ENCODE measurements around the gene NPL.

The NPL gene, protein sequence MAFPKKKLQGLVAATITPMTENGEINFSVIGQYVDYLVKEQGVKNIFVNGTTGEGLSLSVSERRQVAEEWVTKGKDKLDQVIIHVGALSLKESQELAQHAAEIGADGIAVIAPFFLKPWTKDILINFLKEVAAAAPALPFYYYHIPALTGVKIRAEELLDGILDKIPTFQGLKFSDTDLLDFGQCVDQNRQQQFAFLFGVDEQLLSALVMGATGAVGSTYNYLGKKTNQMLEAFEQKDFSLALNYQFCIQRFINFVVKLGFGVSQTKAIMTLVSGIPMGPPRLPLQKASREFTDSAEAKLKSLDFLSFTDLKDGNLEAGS

DNA sequence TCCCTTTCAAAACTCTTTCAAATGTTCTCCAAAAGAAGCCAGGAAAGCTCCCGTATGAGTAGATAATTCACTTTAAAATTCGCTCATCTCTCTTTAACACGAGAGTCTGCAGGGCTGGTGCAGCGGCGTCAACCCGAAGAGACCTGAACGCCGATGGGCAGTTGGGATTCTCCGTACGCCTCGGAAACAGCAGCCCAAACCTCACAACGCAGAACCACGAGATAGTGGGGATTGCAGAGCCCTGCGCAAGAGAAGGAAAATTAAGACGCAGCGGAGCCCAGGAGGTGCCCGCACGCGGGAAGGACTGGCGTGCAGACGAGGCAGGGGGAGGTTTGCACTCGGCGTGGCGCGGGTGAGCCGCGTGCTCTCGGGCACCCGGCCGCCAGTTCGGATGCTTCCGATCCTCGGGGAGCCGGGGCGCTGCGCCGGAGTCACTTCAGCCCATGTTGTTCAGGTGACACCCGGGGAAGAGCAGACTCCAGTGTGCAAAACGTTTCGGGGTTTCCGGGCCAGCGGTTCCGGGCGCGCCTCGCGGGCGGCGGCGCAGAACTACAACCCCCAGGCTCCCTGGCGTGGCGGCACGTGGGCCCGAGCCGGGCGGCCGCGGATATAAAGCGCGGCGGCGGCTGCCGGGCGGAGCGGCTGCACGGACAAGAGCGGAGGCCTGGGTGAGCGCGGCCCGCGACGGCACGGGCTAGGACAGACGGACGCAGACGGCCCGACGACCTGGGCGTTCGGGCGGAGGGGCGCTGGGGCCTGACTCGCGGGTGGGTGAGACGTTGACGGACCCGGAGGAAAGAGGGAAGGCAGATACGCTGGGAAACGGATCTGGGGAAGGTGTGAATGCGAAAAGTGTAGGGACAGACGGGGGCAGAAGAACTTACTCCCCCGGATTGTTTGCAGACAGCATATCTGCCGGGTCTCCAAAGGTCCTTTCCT is at the start of gene NPL:
TSS of gene NPL (plus strand) at position 636 of the 939 bp plus-strand sequence. CDS start 4,599 bp downstream, outside the sequence.
- Histone ChIP-seq H3K9ac (ENCODE audit: low read length in 5 of 5) (peak within 1 kb of the TSS; percentile 48 to 87 (median 78)), H3K27me3 (ENCODE audit: control insufficient read depth in 5 of 5, insufficient read depth in 4 of 5, low read length in 5 of 5) (no peaks in the 10 kb centered on the region), H3K4me3 (ENCODE audit: low read depth in 1 of 5, low read length in 5 of 5) (peak within 1 kb of the TSS; percentile 77 to 82 (median 80)), H3K27ac (ENCODE audit: low read depth, low read length) (no peak within 1 kb of the TSS), H3K9me3 (ENCODE audit: control insufficient read depth in 5 of 5, low read length in 5 of 5) (no peaks in the 10 kb centered on the region), H3K4me1 (ENCODE audit: control insufficient read depth in 5 of 5, insufficient read depth in 5 of 5, low read length in 5 of 5) (peaks cover 0 to 15% (median 14%) of the 10 kb centered on the region in 5 donors), H3K36me3 (ENCODE audit: control insufficient read depth in 5 of 5, insufficient read depth in 5 of 5, low read length in 5 of 5) (peaks cover 0 to 4% (median 2%) of the 10 kb centered on the region in 5 donors)

DNA sequence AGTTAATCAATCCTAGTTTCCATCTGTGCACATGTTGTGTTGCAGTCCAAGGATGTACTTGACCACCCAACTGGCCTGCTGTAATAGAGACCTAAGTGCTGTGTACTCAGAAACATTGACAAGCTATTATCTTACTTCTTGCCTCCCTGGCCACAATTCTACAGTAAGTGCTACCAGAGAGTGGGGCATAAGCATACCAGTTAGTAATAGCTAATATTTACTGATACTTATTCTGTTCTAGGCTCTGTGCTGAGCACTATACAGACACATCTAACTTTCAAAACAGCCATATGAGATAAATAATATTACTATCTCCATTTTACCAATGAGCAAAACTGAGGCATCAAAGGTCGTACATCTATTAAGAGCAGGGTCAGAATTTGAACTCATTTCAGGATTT is 49.5 kb upstream of the NPL start:
- Histone ChIP-seq H3K9me3 (ENCODE audit: control insufficient read depth in 5 of 5, low read length in 5 of 5) (peaks cover 0 to 8% (median 2%) of the 10 kb centered on the region in 5 donors), H3K4me3 (ENCODE audit: low read depth in 1 of 5, low read length in 5 of 5) (no peak overlapping the region), H3K36me3 (ENCODE audit: control insufficient read depth in 5 of 5, insufficient read depth in 5 of 5, low read length in 5 of 5) (no peaks in the 10 kb centered on the region), H3K27ac (ENCODE audit: low read depth, low read length) (no peak overlapping the region), H3K9ac (ENCODE audit: low read length in 5 of 5) (no peak overlapping the region), H3K27me3 (ENCODE audit: control insufficient read depth in 5 of 5, insufficient read depth in 4 of 5, low read length in 5 of 5) (no peaks in the 10 kb centered on the region), H3K4me1 (ENCODE audit: control insufficient read depth in 5 of 5, insufficient read depth in 5 of 5, low read length in 5 of 5) (no peaks in the 10 kb centered on the region)

DNA sequence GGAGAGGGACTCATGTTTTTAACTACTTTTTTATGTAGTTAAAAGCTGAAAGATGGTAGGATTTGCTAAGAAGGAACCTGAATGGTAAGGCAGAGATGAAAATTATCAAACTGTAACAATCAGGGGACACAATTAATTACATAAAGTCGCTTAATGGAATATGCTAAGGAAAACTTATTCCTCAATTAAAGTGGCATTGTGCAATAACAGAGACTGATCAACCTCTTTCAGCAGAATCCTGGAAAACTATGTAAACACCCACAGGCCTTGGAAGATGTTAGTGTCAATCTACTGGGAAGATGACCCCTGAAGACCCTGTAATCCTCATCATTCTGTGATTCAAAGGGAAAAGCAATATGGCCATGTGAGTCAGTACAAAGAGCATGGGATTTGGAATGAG is 46.8 kb upstream of the NPL start:
- H3K27ac ChIP-seq (ENCODE audit: low read depth, low read length) = no peak overlapping the region
- H3K4me3 ChIP-seq (ENCODE audit: low read depth in 1 of 5, low read length in 5 of 5) = no peak overlapping the region
- H3K4me1 ChIP-seq (ENCODE audit: control insufficient read depth in 5 of 5, insufficient read depth in 5 of 5, low read length in 5 of 5) = no peaks in the 10 kb centered on the region
- H3K9me3 ChIP-seq (ENCODE audit: control insufficient read depth in 5 of 5, low read length in 5 of 5) = no peaks in the 10 kb centered on the region
- no peak overlapping the region for H3K9ac ChIP-seq (ENCODE audit: low read length in 5 of 5)
- H3K36me3 ChIP-seq (ENCODE audit: control insufficient read depth in 5 of 5, insufficient read depth in 5 of 5, low read length in 5 of 5) = no peaks in the 10 kb centered on the region
- H3K27me3 ChIP-seq (ENCODE audit: control insufficient read depth in 5 of 5, insufficient read depth in 4 of 5, low read length in 5 of 5) = no peaks in the 10 kb centered on the region

DNA sequence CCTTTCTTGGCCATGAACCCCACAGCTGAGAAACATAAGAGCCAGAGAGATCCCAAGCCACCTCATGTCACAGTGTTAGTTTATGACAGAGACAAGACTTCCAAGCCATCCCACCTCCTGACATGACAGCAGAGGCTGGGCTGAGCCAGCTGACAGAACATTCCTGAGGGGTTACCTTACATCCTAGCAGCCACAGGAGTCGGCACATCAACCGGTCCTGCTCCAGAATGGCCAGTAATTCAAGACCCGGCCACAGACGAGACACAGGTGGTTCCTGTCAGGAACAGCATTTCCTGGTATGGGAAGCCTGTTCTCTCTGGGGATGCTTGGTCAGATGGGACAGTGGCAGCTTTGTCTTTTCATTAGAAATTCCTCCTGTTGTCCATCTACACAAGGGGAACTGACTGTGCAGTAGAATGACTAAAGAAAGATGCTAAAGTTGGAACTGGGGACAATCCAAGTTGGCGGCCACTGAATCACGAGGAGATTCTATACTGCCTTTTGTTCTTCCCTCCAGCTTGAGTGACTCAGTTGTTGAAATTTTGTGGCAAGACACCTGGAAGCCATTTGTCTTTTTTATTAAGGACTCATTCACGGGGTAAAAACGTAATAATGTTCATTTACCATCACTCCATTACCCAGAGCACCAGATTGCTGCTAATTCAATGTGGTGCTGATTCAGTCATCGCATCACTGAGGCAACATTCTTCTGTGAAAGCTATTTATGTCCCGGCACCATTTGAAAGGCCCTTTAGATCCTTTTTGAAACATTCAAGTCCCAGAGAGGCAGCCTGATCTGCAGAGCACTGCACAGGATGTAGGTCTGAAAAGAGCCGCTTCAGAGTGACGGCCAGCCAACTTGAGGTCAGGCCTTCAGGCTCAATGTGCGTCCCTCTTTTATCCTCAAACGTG is 37.2 kb upstream of the NPL start:
- Histone ChIP-seq H3K9ac (ENCODE audit: low read length in 5 of 5) (no peak overlapping the region), H3K27me3 (ENCODE audit: control insufficient read depth in 5 of 5, insufficient read depth in 4 of 5, low read length in 5 of 5) (peaks cover 0 to 6% (median 2%) of the 10 kb centered on the region in 5 donors), H3K9me3 (ENCODE audit: control insufficient read depth in 5 of 5, low read length in 5 of 5) (no peaks in the 10 kb centered on the region), H3K4me3 (ENCODE audit: low read depth in 1 of 5, low read length in 5 of 5) (no peak overlapping the region), H3K27ac (ENCODE audit: low read depth, low read length) (no peak overlapping the region), H3K4me1 (ENCODE audit: control insufficient read depth in 5 of 5, insufficient read depth in 5 of 5, low read length in 5 of 5) (peaks cover 0 to 12% (median 0%) of the 10 kb centered on the region in 5 donors), H3K36me3 (ENCODE audit: control insufficient read depth in 5 of 5, insufficient read depth in 5 of 5, low read length in 5 of 5) (no peaks in the 10 kb centered on the region)

DNA sequence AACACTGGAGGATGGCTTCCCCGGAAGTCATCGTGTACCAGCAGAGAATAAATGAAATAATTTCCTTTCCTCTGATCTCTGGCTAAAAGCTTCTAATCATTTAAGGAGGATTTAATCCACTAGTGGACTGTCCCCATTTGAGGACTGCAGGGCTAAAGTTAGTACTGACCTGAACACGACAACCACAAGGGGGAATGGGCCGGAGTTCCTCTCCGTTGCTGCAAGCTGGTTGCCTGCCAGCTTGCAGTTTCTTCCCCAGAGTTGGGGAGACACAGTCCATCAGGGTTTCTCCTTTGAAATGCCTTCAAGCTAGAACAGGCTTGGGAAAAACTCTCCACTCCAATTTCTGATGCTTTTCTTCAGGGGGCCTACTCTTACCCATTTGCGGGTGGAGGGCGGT is 35.5 kb upstream of the NPL start:
- H3K9ac ChIP-seq (ENCODE audit: low read length in 5 of 5) = no peak overlapping the region
- H3K36me3 ChIP-seq (ENCODE audit: control insufficient read depth in 5 of 5, insufficient read depth in 5 of 5, low read length in 5 of 5) = no peaks in the 10 kb centered on the region
- no peak overlapping the region for H3K27ac ChIP-seq (ENCODE audit: low read depth, low read length)
- H3K9me3 ChIP-seq (ENCODE audit: control insufficient read depth in 5 of 5, low read length in 5 of 5) = no peaks in the 10 kb centered on the region
- H3K4me1 ChIP-seq (ENCODE audit: control insufficient read depth in 5 of 5, insufficient read depth in 5 of 5, low read length in 5 of 5) = peaks cover 0 to 12% (median 0%) of the 10 kb centered on the region in 5 donors
- H3K27me3 ChIP-seq (ENCODE audit: control insufficient read depth in 5 of 5, insufficient read depth in 4 of 5, low read length in 5 of 5) = peaks cover 0 to 6% (median 2%) of the 10 kb centered on the region in 5 donors
- no peak overlapping the region for H3K4me3 ChIP-seq (ENCODE audit: low read depth in 1 of 5, low read length in 5 of 5)

DNA sequence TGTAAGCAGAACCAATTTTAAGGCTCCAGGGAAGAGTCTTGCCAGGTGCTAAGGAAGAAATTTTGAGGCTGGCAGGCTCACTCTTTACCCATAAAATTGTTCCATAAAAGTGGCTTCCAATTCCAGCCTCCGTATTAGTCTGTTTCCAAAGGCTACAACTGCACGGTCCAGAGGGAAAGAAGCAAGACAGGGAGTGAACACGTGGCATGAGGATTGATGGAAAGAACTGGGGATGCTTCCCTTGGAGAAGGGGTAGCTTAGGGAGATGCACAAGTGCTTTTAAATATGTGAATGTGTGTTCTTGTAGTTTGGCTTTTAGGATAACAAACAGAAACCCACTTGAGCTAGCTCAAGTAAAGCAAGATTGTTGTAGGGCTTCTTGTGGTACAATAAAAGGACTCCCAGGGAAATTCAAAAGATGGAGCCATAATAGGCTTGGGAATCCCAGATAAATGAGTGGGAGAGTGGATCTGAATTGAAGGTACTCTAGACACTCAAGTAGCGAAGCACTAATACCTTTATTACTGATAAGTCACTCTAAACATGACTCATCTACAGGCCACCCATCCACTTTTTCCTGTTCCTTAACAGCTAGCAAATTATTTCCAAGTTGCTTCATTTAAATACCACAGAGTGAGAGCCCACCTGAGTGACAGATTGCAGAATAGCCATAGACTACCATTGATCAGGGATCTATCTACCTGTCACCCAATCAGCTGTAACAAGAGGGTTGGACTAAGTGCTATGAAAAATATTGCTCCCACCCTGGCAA is 34.8 kb upstream of the NPL start:
- H3K9me3 ChIP-seq (ENCODE audit: control insufficient read depth in 5 of 5, low read length in 5 of 5) = no peaks in the 10 kb centered on the region
- peaks cover 0 to 12% (median 0%) of the 10 kb centered on the region in 5 donors for H3K4me1 ChIP-seq (ENCODE audit: control insufficient read depth in 5 of 5, insufficient read depth in 5 of 5, low read length in 5 of 5)
- no peak overlapping the region for H3K27ac ChIP-seq (ENCODE audit: low read depth, low read length)
- H3K36me3 ChIP-seq (ENCODE audit: control insufficient read depth in 5 of 5, insufficient read depth in 5 of 5, low read length in 5 of 5) = no peaks in the 10 kb centered on the region
- no peak overlapping the region for H3K4me3 ChIP-seq (ENCODE audit: low read depth in 1 of 5, low read length in 5 of 5)
- H3K9ac ChIP-seq (ENCODE audit: low read length in 5 of 5) = no peak overlapping the region
- H3K27me3 ChIP-seq (ENCODE audit: control insufficient read depth in 5 of 5, insufficient read depth in 4 of 5, low read length in 5 of 5) = peaks cover 0 to 6% (median 2%) of the 10 kb centered on the region in 5 donors

DNA sequence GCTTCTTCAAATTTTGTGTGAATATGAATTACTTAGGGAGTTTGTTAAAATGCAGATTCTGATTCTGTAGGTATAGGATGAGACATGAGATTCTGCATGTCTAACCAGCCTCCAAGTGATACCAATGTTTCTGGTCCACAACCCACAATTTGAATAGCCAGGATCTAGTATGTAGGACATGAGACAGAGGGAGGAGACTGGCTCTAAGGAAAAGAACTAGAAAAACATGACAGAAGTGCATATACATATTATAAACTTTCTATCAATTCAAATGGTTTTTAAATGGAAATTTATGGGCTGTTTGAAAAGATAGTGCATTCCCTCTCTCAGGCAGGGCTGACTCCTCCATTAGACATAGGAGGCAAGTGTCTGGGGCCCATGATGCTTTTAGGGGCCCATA is 33.9 kb upstream of the NPL start:
- H3K9me3 ChIP-seq (ENCODE audit: control insufficient read depth in 5 of 5, low read length in 5 of 5) = no peaks in the 10 kb centered on the region
- no peaks in the 10 kb centered on the region for H3K36me3 ChIP-seq (ENCODE audit: control insufficient read depth in 5 of 5, insufficient read depth in 5 of 5, low read length in 5 of 5)
- H3K4me1 ChIP-seq (ENCODE audit: control insufficient read depth in 5 of 5, insufficient read depth in 5 of 5, low read length in 5 of 5) = peaks cover 0 to 12% (median 0%) of the 10 kb centered on the region in 5 donors
- H3K27ac ChIP-seq (ENCODE audit: low read depth, low read length) = no peak overlapping the region
- H3K9ac ChIP-seq (ENCODE audit: low read length in 5 of 5) = no peak overlapping the region
- H3K27me3 ChIP-seq (ENCODE audit: control insufficient read depth in 5 of 5, insufficient read depth in 4 of 5, low read length in 5 of 5) = peaks cover 0 to 6% (median 2%) of the 10 kb centered on the region in 5 donors
- no peak overlapping the region for H3K4me3 ChIP-seq (ENCODE audit: low read depth in 1 of 5, low read length in 5 of 5)

DNA sequence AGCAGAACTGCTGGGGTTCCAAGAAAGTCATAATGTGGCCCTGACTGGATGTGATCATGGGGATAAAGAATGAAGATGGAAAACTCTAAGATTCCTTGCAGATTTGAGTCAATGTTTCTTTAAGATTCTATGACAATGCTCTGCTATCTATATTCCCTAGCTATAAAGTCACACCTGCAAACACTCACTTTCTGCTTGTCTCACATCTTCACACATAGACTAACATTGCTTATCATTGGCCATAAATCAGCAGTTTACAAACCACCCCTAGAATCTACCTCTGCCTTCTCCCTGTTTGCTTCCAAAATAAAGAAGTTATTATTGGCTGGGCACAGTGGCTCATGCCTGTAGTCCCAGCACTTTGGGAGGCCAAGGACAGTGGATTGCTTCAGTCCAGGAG is 33.1 kb upstream of the NPL start:
- H3K4me3 ChIP-seq (ENCODE audit: low read depth in 1 of 5, low read length in 5 of 5) = no peak overlapping the region
- peaks cover 0 to 6% (median 2%) of the 10 kb centered on the region in 5 donors for H3K27me3 ChIP-seq (ENCODE audit: control insufficient read depth in 5 of 5, insufficient read depth in 4 of 5, low read length in 5 of 5)
- no peak overlapping the region for H3K27ac ChIP-seq (ENCODE audit: low read depth, low read length)
- no peak overlapping the region for H3K9ac ChIP-seq (ENCODE audit: low read length in 5 of 5)
- no peaks in the 10 kb centered on the region for H3K36me3 ChIP-seq (ENCODE audit: control insufficient read depth in 5 of 5, insufficient read depth in 5 of 5, low read length in 5 of 5)
- H3K4me1 ChIP-seq (ENCODE audit: control insufficient read depth in 5 of 5, insufficient read depth in 5 of 5, low read length in 5 of 5) = peaks cover 0 to 12% (median 0%) of the 10 kb centered on the region in 5 donors
- H3K9me3 ChIP-seq (ENCODE audit: control insufficient read depth in 5 of 5, low read length in 5 of 5) = peaks cover 0 to 2% (median 0%) of the 10 kb centered on the region in 5 donors
